CD4-positive, alpha-beta T cell treated with Interleukin-6 for 4 hours (primary cell): ENCODE results near the gene SKAP1.
"Not testable (repeated sequence)": the region's sequence is repeated elsewhere in the genome, so short reads cannot be mapped to it uniquely, and the experiment has no call there.

Source experiments
- DNase-seq: peaks from one replicate; pipeline ENCODE4 v3.0.0-alpha.2; 2020; ENCODE audit warnings: mixed read lengths

SKAP1 gene

GRCh38 chr17:48445248-48445620 lies 15.2 kb upstream of the SKAP1 start:
- DNase-seq: no peak

GRCh38 chr17:48444516-48445247 lies 14.7 kb upstream of the SKAP1 start:
- DNase-seq: peak; percentile 53

- no peak for DNase-seq
Observed at GRCh38 chr17:48443712-48444111, 13.7 kb upstream of the SKAP1 start.

- DNase-seq: peak; percentile 45
Observed at GRCh38 chr17:48442819-48443218, 12.8 kb upstream of the SKAP1 start.

- no peak for DNase-seq
Observed at GRCh38 chr17:48441862-48442261, 11.8 kb upstream of the SKAP1 start.

GRCh38 chr17:48441231-48441711 lies 11.3 kb upstream of the SKAP1 start:
- peak; percentile 61 for DNase-seq

GRCh38 chr17:48440669-48441068 lies 10.7 kb upstream of the SKAP1 start:
- DNase-seq: no peak

- DNase-seq: peak; percentile 53
Observed at GRCh38 chr17:48439875-48440505, 10.0 kb upstream of the SKAP1 start.

- DNase-seq: no peak
Observed at GRCh38 chr17:48439110-48439850, 9.3 kb upstream of the SKAP1 start.

GRCh38 chr17:48438516-48439061 lies 8.6 kb upstream of the SKAP1 start:
- no peak for DNase-seq

GRCh38 chr17:48433896-48434295 lies 3.9 kb upstream of the SKAP1 start:
- DNase-seq: no peak

GRCh38 chr17:48432820-48433775 lies 3.1 kb upstream of the SKAP1 start:
- DNase-seq: no peak

- peak; percentile 55 for DNase-seq
Observed at GRCh38 chr17:48429156-48429555, 858 bp downstream of the SKAP1 start.

- DNase-seq: peak; percentile 79
Observed at GRCh38 chr17:48427598-48427997, 2.4 kb downstream of the SKAP1 start.

- DNase-seq: no peak
Observed at GRCh38 chr17:48426761-48427500, 3.1 kb downstream of the SKAP1 start.

GRCh38 chr17:48426019-48426665 lies 3.9 kb downstream of the SKAP1 start:
- no peak for DNase-seq

GRCh38 chr17:48422060-48422459 lies 8.0 kb downstream of the SKAP1 start:
- DNase-seq: not testable (repeated sequence)

- DNase-seq: no peak
Observed at GRCh38 chr17:48420823-48421222, 9.2 kb downstream of the SKAP1 start.

GRCh38 chr17:48416971-48417370 lies 13.0 kb downstream of the SKAP1 start:
- peak; percentile 24 for DNase-seq

GRCh38 chr17:48413613-48414405 lies 16.2 kb downstream of the SKAP1 start:
- DNase-seq: peak; percentile 19
